NB4 (cell line): ENCODE data around the gene BMP5.

Experiments used
- DNase-seq: peaks from one replicate; pipeline ENCODE4 v3.0.0; 2010; ENCODE audit warnings: low read depth
- H3K4me3 ChIP-seq: one replicate; pipeline ENCODE4 v1.5.1; 2011; ENCODE audit warnings: mild to moderate bottlenecking, low read depth, low read length, moderate library complexity
- MYC ChIP-seq: IDR thresholded peaks from 2 replicates; pipeline ENCODE4 v1.6.1; 2011; ENCODE audit warnings: low read depth, low read length
- POLR2A ChIP-seq: IDR thresholded peaks from 2 replicates; pipeline ENCODE4 v1.6.1; 2011; ENCODE audit warnings: mild to moderate bottlenecking; ENCODE audit not compliant: insufficient read length; ENCODE audit errors: extremely low read depth
- TF ChIP-seq, protein P1 (sequence below): IDR thresholded peaks from one replicate; pipeline ENCODE4 v1.5.1; 2012; ENCODE audit warnings: low read depth, low read length
- TF ChIP-seq, protein P2 (sequence below): IDR thresholded peaks from 2 replicates; pipeline ENCODE4 v1.6.1; 2011; ENCODE audit warnings: low read depth, low read length

Gene BMP5

DNA sequence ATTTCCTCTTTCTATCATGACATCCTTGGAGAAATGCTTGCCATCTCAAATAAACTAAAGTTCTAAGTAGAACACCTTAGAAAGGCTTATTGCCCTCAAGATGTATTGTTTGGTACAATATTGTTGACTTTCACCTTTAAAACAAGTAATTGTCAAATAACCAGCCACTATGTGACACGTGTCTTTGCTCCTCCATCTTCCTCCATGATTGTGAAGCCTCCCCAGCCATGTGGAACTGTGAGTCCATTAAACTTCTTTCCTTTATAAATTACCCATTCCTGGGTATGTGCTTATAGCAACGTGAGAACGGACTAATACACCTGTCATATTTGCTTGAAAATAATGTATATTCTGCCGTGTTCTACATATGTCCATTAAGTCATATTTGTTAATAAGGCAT is 126.5 kb downstream of the BMP5 start:
- DNase-seq: no peak
- no peak overlapping the region for H3K4me3 ChIP-seq
- TF ChIP-seq, protein P1, sequence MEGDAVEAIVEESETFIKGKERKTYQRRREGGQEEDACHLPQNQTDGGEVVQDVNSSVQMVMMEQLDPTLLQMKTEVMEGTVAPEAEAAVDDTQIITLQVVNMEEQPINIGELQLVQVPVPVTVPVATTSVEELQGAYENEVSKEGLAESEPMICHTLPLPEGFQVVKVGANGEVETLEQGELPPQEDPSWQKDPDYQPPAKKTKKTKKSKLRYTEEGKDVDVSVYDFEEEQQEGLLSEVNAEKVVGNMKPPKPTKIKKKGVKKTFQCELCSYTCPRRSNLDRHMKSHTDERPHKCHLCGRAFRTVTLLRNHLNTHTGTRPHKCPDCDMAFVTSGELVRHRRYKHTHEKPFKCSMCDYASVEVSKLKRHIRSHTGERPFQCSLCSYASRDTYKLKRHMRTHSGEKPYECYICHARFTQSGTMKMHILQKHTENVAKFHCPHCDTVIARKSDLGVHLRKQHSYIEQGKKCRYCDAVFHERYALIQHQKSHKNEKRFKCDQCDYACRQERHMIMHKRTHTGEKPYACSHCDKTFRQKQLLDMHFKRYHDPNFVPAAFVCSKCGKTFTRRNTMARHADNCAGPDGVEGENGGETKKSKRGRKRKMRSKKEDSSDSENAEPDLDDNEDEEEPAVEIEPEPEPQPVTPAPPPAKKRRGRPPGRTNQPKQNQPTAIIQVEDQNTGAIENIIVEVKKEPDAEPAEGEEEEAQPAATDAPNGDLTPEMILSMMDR: no peak
- TF ChIP-seq POLR2A: no peak
- TF ChIP-seq MYC: no peak
- TF ChIP-seq, protein P2, sequence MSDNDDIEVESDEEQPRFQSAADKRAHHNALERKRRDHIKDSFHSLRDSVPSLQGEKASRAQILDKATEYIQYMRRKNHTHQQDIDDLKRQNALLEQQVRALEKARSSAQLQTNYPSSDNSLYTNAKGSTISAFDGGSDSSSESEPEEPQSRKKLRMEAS: no peak

DNA sequence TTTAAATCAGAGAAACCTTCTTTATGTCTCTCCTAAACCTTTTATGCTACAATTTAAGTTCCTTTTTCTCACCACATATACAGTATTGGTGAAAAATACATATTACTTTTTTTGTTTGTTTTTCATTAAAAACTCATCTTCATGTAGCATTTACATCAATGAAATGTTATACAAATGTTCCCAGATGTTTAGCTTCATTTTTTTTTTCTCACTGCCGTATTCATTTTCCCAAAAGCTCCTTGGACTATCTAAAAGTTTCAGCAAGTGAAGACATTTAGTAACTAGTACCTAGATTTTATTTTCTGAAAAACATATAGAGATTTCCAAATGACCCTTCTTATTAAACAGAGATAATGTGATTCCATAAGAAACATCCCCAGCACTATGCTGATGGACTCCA is 128.9 kb downstream of the BMP5 start:
- no peak overlapping the region for H3K4me3 ChIP-seq
- TF ChIP-seq, protein P1: no peak
- TF ChIP-seq MYC (no peak), POLR2A (no peak)
- TF ChIP-seq, protein P2: no peak
- DNase-seq: no peak

DNA sequence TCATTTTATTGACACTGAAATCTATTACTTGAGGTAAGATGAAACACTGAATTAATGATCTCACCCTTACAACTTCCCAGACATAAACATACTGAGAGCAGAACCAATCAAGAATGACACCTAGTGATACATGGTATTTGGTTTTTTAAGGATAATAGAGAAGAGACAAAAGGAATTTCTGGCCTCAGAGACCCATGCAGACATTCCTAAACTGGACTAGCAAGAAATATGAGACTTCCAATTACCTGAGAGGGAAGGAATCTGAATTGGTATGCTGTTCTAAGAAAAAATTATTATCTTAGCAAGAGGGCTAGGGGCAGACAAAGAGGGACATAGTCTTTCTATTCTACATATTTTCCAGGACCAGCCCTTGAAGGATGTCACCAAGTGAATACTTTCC is 141.1 kb downstream of the BMP5 start:
- no peak for DNase-seq
- no peak overlapping the region for H3K4me3 ChIP-seq
- TF ChIP-seq, protein P2: no peak
- TF ChIP-seq, protein P1: no peak
- TF ChIP-seq POLR2A (no peak), MYC (no peak)

- no peak for DNase-seq
- no peak overlapping the region for H3K4me3 ChIP-seq
- TF ChIP-seq, protein P1: no peak
- TF ChIP-seq POLR2A: no peak
- no peak for TF ChIP-seq MYC
- TF ChIP-seq, protein P2: no peak
Observed at GRCh38 chr6:55729665-55730064, 145.7 kb downstream of the BMP5 start.

DNA sequence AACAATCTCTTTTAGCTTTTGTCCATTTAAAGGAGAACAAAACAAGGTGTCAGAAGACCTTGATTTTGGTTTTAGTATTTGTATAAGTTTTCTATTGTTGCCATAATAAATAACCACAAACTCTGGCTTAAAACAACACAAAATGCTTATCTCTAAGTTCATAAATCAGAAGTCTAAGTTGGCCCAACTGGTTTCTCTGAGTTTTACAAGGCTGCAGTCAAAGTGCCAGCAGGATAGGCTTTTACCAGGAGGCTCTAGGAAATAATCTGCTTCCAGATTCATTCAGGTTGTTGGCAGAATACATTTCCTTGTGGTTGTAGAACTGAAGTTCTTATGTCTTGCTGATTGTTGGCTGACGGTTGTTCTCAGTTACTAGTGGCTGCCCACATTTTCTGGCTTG is 149.2 kb downstream of the BMP5 start:
- TF ChIP-seq, protein P1: no peak
- no peak for TF ChIP-seq MYC
- TF ChIP-seq, protein P2: no peak
- no peak for TF ChIP-seq POLR2A
- no peak overlapping the region for H3K4me3 ChIP-seq
- no peak for DNase-seq

- TF ChIP-seq MYC: no peak
- no peak for TF ChIP-seq POLR2A
- TF ChIP-seq, protein P1: no peak
- TF ChIP-seq, protein P2: no peak
- no peak for DNase-seq
- H3K4me3 ChIP-seq: no peak overlapping the region
Observed at GRCh38 chr6:55714831-55715230, 160.6 kb downstream of the BMP5 start.
